ENCODE data around the gene SCAF1.

Gene SCAF1

GRCh38 chr19:49686503-49687088 is 44.6 kb downstream of the SCAF1 start:
- no peak for DNase-seq

- no peak for DNase-seq
These were observed 45.1 kb downstream of the SCAF1 start for GRCh38 chr19:49687150-49687549.

DNA sequence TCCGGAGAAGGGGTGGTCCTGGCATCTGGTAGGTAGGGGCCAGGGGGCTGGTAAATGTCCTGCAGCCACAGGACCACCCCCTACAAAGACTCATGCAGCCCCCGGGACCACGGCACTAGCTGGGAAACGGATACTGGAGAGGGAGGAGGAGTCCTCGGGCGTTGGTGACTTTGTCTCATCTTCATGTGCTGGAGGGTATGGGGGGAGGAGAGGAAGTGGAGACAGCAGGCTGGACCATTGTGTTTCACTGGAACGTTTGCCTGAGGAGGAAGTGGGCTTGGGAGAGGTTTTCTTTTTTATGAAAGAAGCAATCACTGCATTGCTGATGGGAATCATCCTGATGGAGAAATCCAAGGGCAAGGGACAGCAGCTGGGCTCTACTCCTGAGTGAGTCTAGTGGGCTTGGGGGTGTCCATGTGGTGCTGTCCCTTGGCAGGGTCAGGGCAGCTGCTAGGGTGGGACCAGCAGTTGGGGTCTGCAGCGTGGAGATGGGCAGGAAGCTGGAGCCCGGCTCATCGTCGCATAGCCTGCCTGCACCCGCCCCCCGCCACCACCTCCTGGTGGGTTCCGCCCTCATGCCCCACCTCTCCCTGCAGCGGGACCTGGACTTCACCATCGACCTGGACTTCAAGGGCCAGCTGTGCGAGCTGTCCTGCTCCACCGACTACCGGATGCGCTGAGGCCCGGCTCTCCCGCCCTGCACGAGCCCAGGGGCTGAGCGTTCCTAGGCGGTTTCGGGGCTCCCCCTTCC is 45.7 kb downstream of the SCAF1 start:
- no peak for DNase-seq

GRCh38 chr19:49688531-49689132 is 46.6 kb downstream of the SCAF1 start:
- no peak for DNase-seq

DNA sequence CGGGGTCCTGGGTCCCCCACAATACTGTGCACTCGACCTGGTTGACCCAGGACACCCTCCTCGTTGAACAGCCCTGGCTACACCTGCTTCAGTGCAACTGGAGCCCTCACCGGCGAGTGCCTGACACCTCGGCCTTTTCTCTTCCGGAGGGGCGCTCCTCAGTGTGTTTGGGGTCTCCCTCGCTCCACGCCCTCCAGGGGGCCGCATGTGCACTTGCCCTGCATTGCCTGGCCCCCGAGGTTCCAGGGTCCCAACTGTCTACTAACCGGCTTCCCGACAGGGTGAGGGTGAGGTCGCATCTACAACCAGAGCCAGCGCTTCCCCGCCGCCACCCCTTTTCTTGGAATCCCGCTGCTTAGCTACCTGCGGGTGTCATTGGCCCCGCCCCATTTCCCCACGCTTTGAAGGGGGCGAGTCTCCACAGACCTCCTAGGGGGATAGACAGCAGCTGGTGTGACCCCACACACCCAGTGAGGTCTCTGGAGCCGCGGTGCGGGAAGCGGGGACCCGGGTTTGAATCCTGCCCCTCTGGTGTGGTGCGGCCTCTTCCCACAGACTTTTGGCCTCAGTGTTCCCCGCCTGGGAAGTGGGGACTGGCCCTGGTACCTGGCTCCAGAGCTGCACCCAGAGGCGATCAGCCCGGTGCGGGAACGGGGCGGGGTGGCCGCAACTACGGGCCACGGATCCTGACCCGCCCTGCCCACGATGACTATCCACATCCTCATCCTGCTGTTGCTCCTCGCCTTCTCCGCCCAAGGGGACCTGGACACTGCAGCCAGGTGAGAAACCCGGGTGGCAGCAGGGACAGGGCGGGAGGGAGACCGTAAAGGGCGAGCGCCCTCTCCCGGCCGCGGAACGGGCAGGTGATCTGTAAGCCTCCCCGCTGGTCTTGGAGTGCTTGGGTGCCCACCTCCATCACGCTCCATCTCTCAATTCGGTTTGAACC is 47.4 kb downstream of the SCAF1 start, which contains the start of gene ADM5:
Gene ADM5 (plus strand): TSS at position 462 of the 946 bp plus-strand sequence. CDS start 244 bp downstream, at position 706.
- DNase-seq: peak; percentile 68

- no peak for DNase-seq
These were observed 48.2 kb downstream of the SCAF1 start for GRCh38 chr19:49690079-49690655.

DNA sequence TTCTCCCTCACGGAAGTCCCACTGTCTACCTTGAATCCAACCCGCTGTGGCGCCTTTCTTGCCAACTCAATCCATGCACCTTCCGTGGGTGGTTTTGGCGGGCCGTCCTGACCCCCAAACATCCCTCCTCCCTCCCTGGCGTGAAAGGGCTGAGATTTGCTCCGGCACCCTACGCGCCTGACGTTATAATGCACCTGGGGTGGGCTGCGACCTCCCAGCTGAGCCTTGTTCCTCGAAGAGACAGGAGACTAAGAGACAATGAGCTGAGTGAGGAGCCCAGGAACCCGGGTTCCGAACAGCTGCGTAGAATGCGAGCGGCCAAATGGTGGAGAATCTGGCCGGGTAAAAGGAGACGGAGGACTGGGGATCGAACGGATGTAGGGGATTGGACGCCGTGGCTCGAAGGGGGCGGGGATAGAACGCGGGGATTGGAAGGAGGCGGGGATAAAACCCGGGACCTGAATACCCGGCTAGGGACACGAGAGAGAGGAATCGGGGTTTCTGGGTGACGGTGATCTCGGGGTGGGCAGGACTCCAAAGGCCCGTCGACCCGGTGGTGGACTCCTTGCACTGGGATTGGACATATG is 48.7 kb downstream of the SCAF1 start, which contains the start of gene CPT1C:
Gene CPT1C (plus strand): TSS at position 461 of the 587 bp plus-strand sequence. CDS start 1,137 bp downstream, outside the sequence.
- peak; percentile 96 for DNase-seq

- DNase-seq: peak; percentile 91
These were observed 49.5 kb downstream of the SCAF1 start for GRCh38 chr19:49691243-49692146.

DNA sequence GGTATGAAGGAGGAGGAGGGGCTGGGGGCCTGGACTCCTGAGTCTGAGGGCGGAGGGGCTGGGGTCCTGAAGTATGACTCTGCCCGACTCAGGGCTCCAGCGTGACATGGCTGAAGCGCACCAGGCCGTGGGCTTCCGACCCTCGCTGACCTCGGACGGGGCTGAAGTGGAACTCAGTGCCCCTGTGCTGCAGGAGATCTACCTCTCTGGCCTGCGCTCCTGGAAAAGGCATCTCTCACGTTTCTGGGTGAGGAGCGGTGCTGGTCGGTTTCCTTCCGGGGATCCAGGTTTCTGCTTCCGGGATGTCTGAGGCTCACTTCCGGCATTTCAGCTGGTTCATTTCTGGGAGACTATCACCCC is 50.1 kb downstream of the SCAF1 start:
- DNase-seq: no peak

GRCh38 chr19:49696115-49696514 is 54.1 kb downstream of the SCAF1 start:
- no peak for DNase-seq

GRCh38 chr19:49696865-49697264 is 54.9 kb downstream of the SCAF1 start:
- DNase-seq: no peak

- DNase-seq: no peak
These were observed 57.4 kb downstream of the SCAF1 start for GRCh38 chr19:49699364-49699763.

DNA sequence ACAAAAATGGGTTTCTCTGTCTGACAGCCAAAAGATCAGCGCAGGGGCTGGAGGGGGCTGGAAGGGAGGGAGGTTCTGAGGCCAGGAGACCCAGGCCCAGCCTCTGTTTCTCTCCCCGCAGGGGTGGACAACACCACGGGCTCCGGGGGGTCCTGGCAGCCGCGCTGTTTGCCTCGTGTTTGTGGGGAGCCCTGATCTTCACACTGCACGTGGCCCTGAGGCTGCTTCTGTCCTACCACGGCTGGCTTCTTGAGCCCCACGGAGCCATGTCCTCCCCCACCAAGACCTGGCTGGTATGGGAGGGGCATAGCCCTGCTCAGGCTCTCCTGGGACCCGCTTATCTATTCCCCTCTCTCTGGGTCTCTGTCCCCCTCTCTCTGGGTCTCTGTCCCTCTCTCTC is 58.6 kb downstream of the SCAF1 start:
- DNase-seq: no peak

- no peak for DNase-seq
These were observed 59.3 kb downstream of the SCAF1 start for GRCh38 chr19:49701271-49701786.

- no peak for DNase-seq
These were observed 63.1 kb downstream of the SCAF1 start for GRCh38 chr19:49704888-49705642.

DNA sequence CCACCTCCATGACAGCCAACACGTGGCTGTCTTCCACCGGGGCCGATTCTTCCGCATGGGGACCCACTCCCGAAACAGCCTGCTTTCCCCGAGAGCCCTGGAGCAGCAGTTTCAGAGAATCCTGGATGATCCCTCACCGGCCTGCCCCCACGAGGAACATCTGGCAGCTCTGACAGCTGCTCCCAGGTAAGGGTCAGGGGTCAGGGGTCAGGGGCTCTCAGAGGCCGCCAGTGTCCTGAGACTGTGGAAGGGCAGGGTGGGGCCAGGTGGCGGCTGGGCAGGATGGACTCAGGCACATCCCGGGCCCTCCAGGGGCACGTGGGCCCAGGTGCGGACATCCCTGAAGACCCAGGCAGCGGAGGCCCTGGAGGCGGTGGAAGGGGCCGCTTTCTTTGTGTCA is 63.9 kb downstream of the SCAF1 start:
- no peak for DNase-seq

All from NCI-H1105 (cell line).